ENCODE results near the gene CD69.

Gene CD69

GRCh38 chr12:9756170-9756569, 4.5 kb downstream of the CD69 start:
- no peak for TF ChIP-seq CTCF (IDR thresholded peaks at IDR 0.05; ENCODE audit: extremely low read depth, insufficient read depth, missing control alignments)
- no peak for DNase-seq (ENCODE audit: low spot score)
- in situ Hi-C loops (cut with MboI; ENCODE audit: low pct_unique_long_range_greater_than_20kb, low sequenced_read_pairs, unreplicated experiment): no loop called here

GRCh38 chr12:9755567-9755966, 5.1 kb downstream of the CD69 start:
- DNase-seq (ENCODE audit: low spot score): no peak
- no peak for TF ChIP-seq CTCF (IDR thresholded peaks at IDR 0.05; ENCODE audit: extremely low read depth, insufficient read depth, missing control alignments)
- in situ Hi-C loops (cut with MboI; ENCODE audit: low pct_unique_long_range_greater_than_20kb, low sequenced_read_pairs, unreplicated experiment): no loop called here

GRCh38 chr12:9755035-9755434, 5.7 kb downstream of the CD69 start:
- in situ Hi-C loops (cut with MboI; ENCODE audit: low pct_unique_long_range_greater_than_20kb, low sequenced_read_pairs, unreplicated experiment): no loop called here
- no peak for DNase-seq (ENCODE audit: low spot score)

GRCh38 chr12:9754099-9754927, 6.4 kb downstream of the CD69 start:
- in situ Hi-C loops (cut with MboI; ENCODE audit: low pct_unique_long_range_greater_than_20kb, low sequenced_read_pairs, unreplicated experiment): loop anchor here (5.0 kb wide), 1 partner anchor 48 kb away; no protein-coding TSS in a partner anchor
- DNase-seq (ENCODE audit: low spot score): no peak
- no peak for TF ChIP-seq CTCF (IDR thresholded peaks at IDR 0.05; ENCODE audit: extremely low read depth, insufficient read depth, missing control alignments)

More at GRCh38 chr12:9755035-9755434, 5.7 kb downstream of the CD69 start:
- TF ChIP-seq CTCF (IDR thresholded peaks at IDR 0.05; ENCODE audit: extremely low read depth, insufficient read depth, missing control alignments): no peak

- TF ChIP-seq CTCF (IDR thresholded peaks at IDR 0.05; ENCODE audit: extremely low read depth, insufficient read depth, missing control alignments): no peak
- no peak for DNase-seq (ENCODE audit: low spot score)
- in situ Hi-C loops (cut with MboI; ENCODE audit: low pct_unique_long_range_greater_than_20kb, low sequenced_read_pairs, unreplicated experiment): loop anchor here (5.0 kb wide), 1 partner anchor 49 kb away; no protein-coding TSS in a partner anchor
These were observed 7.2 kb downstream of the CD69 start for GRCh38 chr12:9753498-9753897.

- no peak for DNase-seq (ENCODE audit: low spot score)
- TF ChIP-seq CTCF (IDR thresholded peaks at IDR 0.05; ENCODE audit: extremely low read depth, insufficient read depth, missing control alignments): no peak
- in situ Hi-C loops (cut with MboI; ENCODE audit: low pct_unique_long_range_greater_than_20kb, low sequenced_read_pairs, unreplicated experiment): loop anchor here (5.0 kb wide), 1 partner anchor 49 kb away; no protein-coding TSS in a partner anchor
These were observed 7.6 kb downstream of the CD69 start for GRCh38 chr12:9753073-9753472.
